ENCODE measurements around the gene ZFP92.

ZFP92 gene

GRCh38 chrX:153396320-153397195, 14.7 kb upstream of the ZFP92 start:
- Histone ChIP-seq H3K27me3 (ENCODE audit: low read length) (no peaks in the 10 kb centered on the region), H3K27ac (ENCODE audit: low read depth, low read length) (no peak overlapping the region), H4K20me1 (ENCODE audit: low read depth, low read length) (no peaks in the 10 kb centered on the region), H3K79me2 (ENCODE audit: insufficient read depth, low read length) (no peaks in the 10 kb centered on the region), H2AFZ (ENCODE audit: low read depth, low read length, severe bottlenecking) (no peak overlapping the region), H3K9me3 (ENCODE audit: insufficient read depth, low read length) (no peaks in the 10 kb centered on the region), H3F3A (ENCODE audit: insufficient read depth) (no peaks in the 10 kb centered on the region), H3K36me3 (ENCODE audit: low read length) (no peaks in the 10 kb centered on the region), H3K9ac (ENCODE audit: low read length) (no peak overlapping the region), H3K4me3 (ENCODE audit: insufficient read depth, low read length, poor library complexity, severe bottlenecking) (no peak overlapping the region), H3K4me2 (ENCODE audit: low read depth, low read length, poor library complexity, severe bottlenecking) (no peak overlapping the region), H3K9me2 (replicated peaks; ENCODE audit: insufficient read depth, low read length) (no peaks in the 10 kb centered on the region)
- no peak for TF ChIP-seq CTCF (IDR thresholded peaks at IDR 0.05; ENCODE audit: insufficient read depth, low read length, poor library complexity, severe bottlenecking)
- no peak for TF ChIP-seq EZH2phosphoT487 (conservative IDR thresholded peaks at IDR 0.05; ENCODE audit: low read length)

- H3K27me3 ChIP-seq (ENCODE audit: low read length) = no peaks in the 10 kb centered on the region
- no peaks in the 10 kb centered on the region for H3K9me3 ChIP-seq (ENCODE audit: insufficient read depth, low read length)
- no peak overlapping the region for H2AFZ ChIP-seq (ENCODE audit: low read depth, low read length, severe bottlenecking)
- no peaks in the 10 kb centered on the region for H3K79me2 ChIP-seq (ENCODE audit: insufficient read depth, low read length)
- H3K9me2 ChIP-seq (replicated peaks; ENCODE audit: insufficient read depth, low read length) = no peaks in the 10 kb centered on the region
- TF ChIP-seq CTCF (IDR thresholded peaks at IDR 0.05; ENCODE audit: insufficient read depth, low read length, poor library complexity, severe bottlenecking) (no peak), EZH2phosphoT487 (conservative IDR thresholded peaks at IDR 0.05; ENCODE audit: low read length) (no peak)
- H3F3A ChIP-seq (ENCODE audit: insufficient read depth) = no peaks in the 10 kb centered on the region
- no peak overlapping the region for H3K4me3 ChIP-seq (ENCODE audit: insufficient read depth, low read length, poor library complexity, severe bottlenecking)
- no peak overlapping the region for H3K4me2 ChIP-seq (ENCODE audit: low read depth, low read length, poor library complexity, severe bottlenecking)
- H3K27ac ChIP-seq (ENCODE audit: low read depth, low read length) = no peak overlapping the region
- H3K9ac ChIP-seq (ENCODE audit: low read length) = no peak overlapping the region
- no peaks in the 10 kb centered on the region for H3K36me3 ChIP-seq (ENCODE audit: low read length)
- H4K20me1 ChIP-seq (ENCODE audit: low read depth, low read length) = no peaks in the 10 kb centered on the region
Measured at GRCh38 chrX:153397256-153397960, 13.9 kb upstream of the ZFP92 start.

- no peaks in the 10 kb centered on the region for H3K9me2 ChIP-seq (replicated peaks; ENCODE audit: insufficient read depth, low read length)
- H3K36me3 ChIP-seq (ENCODE audit: low read length) = no peaks in the 10 kb centered on the region
- no peaks in the 10 kb centered on the region for H4K20me1 ChIP-seq (ENCODE audit: low read depth, low read length)
- TF ChIP-seq CTCF (IDR thresholded peaks at IDR 0.05; ENCODE audit: insufficient read depth, low read length, poor library complexity, severe bottlenecking) (no peak), EZH2phosphoT487 (conservative IDR thresholded peaks at IDR 0.05; ENCODE audit: low read length) (no peak)
- H3K27me3 ChIP-seq (ENCODE audit: low read length) = no peaks in the 10 kb centered on the region
- H3K9ac ChIP-seq (ENCODE audit: low read length) = no peak overlapping the region
- no peak overlapping the region for H3K27ac ChIP-seq (ENCODE audit: low read depth, low read length)
- no peak overlapping the region for H3K4me2 ChIP-seq (ENCODE audit: low read depth, low read length, poor library complexity, severe bottlenecking)
- no peaks in the 10 kb centered on the region for H3F3A ChIP-seq (ENCODE audit: insufficient read depth)
- H3K4me3 ChIP-seq (ENCODE audit: insufficient read depth, low read length, poor library complexity, severe bottlenecking) = no peak overlapping the region
- no peaks in the 10 kb centered on the region for H3K9me3 ChIP-seq (ENCODE audit: insufficient read depth, low read length)
- H2AFZ ChIP-seq (ENCODE audit: low read depth, low read length, severe bottlenecking) = no peak overlapping the region
- no peaks in the 10 kb centered on the region for H3K79me2 ChIP-seq (ENCODE audit: insufficient read depth, low read length)
Measured at GRCh38 chrX:153398275-153398960, 12.9 kb upstream of the ZFP92 start.

All from SU-DHL-6 (cell line).